Right cardiac atrium (tissue), 5 donors: ENCODE results near the gene UBASH3B. TPM values are rescaled to one million over a fixed set of nuclear protein-coding genes. Genes with fewer than 3 reads are reported as not detected.
"Not testable (repeated sequence)": the region's sequence is repeated elsewhere in the genome, so short reads cannot be mapped to it uniquely, and the experiment has no call there.

Experiments
- ATAC-seq, 2 donors: fragments of 200-7000 bp; cut with Tn5 transposase; one replicate each; pipeline versions ENCODE4 v1.8.0 to v1.9.1; 2020; ENCODE audit warnings: moderate library complexity in 2 of 2, mild to moderate bottlenecking in 1 of 2
- DNase-seq, 3 donors: peaks; one replicate each; pipeline ENCODE4 v3.0.0-alpha.2; 2020
- H3K27ac ChIP-seq: one replicate; pipeline ENCODE4 v1.5.1; 2013; ENCODE audit warnings: mild to moderate bottlenecking, low read length, control low read depth, moderate library complexity
- H3K27me3 ChIP-seq: one replicate; pipeline ENCODE4 v1.6.1; 2013; ENCODE audit not compliant: control insufficient read depth, insufficient read depth
- H3K4me1 ChIP-seq: one replicate; pipeline ENCODE4 v1.6.1; 2013; ENCODE audit warnings: low read length; ENCODE audit not compliant: control insufficient read depth, insufficient read depth
- H3K4me3 ChIP-seq: one replicate; pipeline ENCODE4 v1.5.1; 2013; ENCODE audit warnings: low read length, control low read depth
- H3K9me3 ChIP-seq: one replicate; pipeline ENCODE4 v1.6.1; 2013; ENCODE audit warnings: low read length; ENCODE audit not compliant: control insufficient read depth
- WGBS: extraction: QIAGEN DNeasy Blood & Tissue Kit; methylation state at CpG from one replicate; pipeline ENCODE4 v1.1.7; 2013; 5-methylcytosine and 5-hydroxymethylcytosine counted together
- intact Hi-C, 4 donors: fragments of 100-400 bp; cut with DNase I; formaldehyde crosslinking; loops; one replicate each; pipeline versions ENCODE4 v1.11.0 to v1.14.0; 2022 to 2023
- long read RNA-seq, 4 donors: library from polyadenylated mRNA; unstranded; transcript quantifications; one replicate each; pipeline ENCODE4 v2.0.0, GENCODE V29; 2020 to 2021
- polyA plus RNA-seq: library from polyadenylated mRNA; stranded (reverse); fragments of 200-250 nt; gene quantifications from one replicate; pipeline ENCODE4 v1.2.3, GENCODE V29; 2013
- total RNA-seq, 4 donors: library from RNA; stranded (reverse); fragmentation: NEBNext Ultra II Directional; extraction: Animal tissue kit (Norgen Biotek cat#: 25700); gene quantifications; one replicate each; pipeline ENCODE4 v1.2.1, GENCODE V29; 2021
- donor health status: healthy with polysubstance abuse.
- donor health status: DM: no; HTN: yes; CAD: no.
- donor health status: DM: no; HTN: no; CAD: no.
- donor health status: DM: no; HTN: yes; CAD: no; lungs with severe emphysema.
- donor health status: DM: yes; HTN: yes; CAD: no.

UBASH3B gene
- total RNA-seq = 1 to 10 TPM; 1.5 to 2.5 (median 1.6) TPM
- polyA plus RNA-seq = 0.34 TPM
- long read RNA-seq, donor 1, partial matches to known transcripts = 1 of 2 reads
- long read RNA-seq, donor 1, other reads (novel, unspliced or antisense) = 1 of 2 reads
- long read RNA-seq, donor 2, full-length matches to known transcripts = 1 of 1 reads
- long read RNA-seq, donor 2, partial matches to known transcripts = 0 of 1 reads
- long read RNA-seq, donor 2, other reads (novel, unspliced or antisense) = 0 of 1 reads
- long read RNA-seq, donor 3, full-length matches to known transcripts = 1 of 2 reads
- long read RNA-seq, donor 3, partial matches to known transcripts = 1 of 2 reads
- long read RNA-seq, donor 3, other reads (novel, unspliced or antisense) = 0 of 2 reads
- long read RNA-seq, donor 4 = 0 reads

- DNase-seq = peak; percentile 80 to 91 (median 87)
- Histone ChIP-seq H3K27ac (peak within 1 kb of the TSS; percentile 16), H3K9me3 (no peaks in the 10 kb centered on the region), H3K27me3 (no peaks in the 10 kb centered on the region), H3K4me1 (peaks cover 4% of the 10 kb centered on the region), H3K4me3 (peak within 1 kb of the TSS; percentile 31)
- 1% methylated on average over 39 of the region's 39 CpGs for WGBS
- intact Hi-C loops = no loop called here
- ATAC-seq = peak; percentile 93 to 94
These were observed at the start of gene UBASH3B for GRCh38 chr11:122655527-122656072. Gene UBASH3B, plus strand, starts transcription at chr11:122655722. Its CDS starts 328 bp downstream, at chr11:122656050.

- DNase-seq, H3K4me3 ChIP-seq, intact Hi-C loops, H3K4me1 ChIP-seq, H3K27me3 ChIP-seq, ATAC-seq, H3K9me3 ChIP-seq, H3K27ac ChIP-seq: not testable (repeated sequence)
- 72% methylated on average over 2 of the region's 2 CpGs for WGBS
These were observed 48.4 kb upstream of the UBASH3B start for GRCh38 chr11:122607162-122607561.

GRCh38 chr11:122612123-122612824 is 43.2 kb upstream of the UBASH3B start:
- Histone ChIP-seq H3K4me1 (peaks cover 2% of the 10 kb centered on the region), H3K4me3 (no peak overlapping the region), H3K27ac (no peak overlapping the region), H3K27me3 (no peaks in the 10 kb centered on the region), H3K9me3 (no peaks in the 10 kb centered on the region)
- DNase-seq (no peak), ATAC-seq (no peak)
- intact Hi-C loops = no loop called here
- WGBS = 97% methylated on average over 7 of the region's 7 CpGs

- DNase-seq = no peak
- WGBS = 44% methylated on average over 4 of the region's 4 CpGs
- Histone ChIP-seq H3K4me3 (no peak overlapping the region), H3K27me3 (no peaks in the 10 kb centered on the region), H3K4me1 (peaks cover 2% of the 10 kb centered on the region), H3K9me3 (no peaks in the 10 kb centered on the region), H3K27ac (no peak overlapping the region)
- no peak for ATAC-seq
- intact Hi-C loops = no loop called here
These were observed 38.8 kb upstream of the UBASH3B start for GRCh38 chr11:122616718-122617117.

GRCh38 chr11:122617297-122617696 is 38.2 kb upstream of the UBASH3B start:
- peaks cover 2% of the 10 kb centered on the region for H3K4me1 ChIP-seq
- intact Hi-C loops = no loop called here
- no peaks in the 10 kb centered on the region for H3K27me3 ChIP-seq
- no peaks in the 10 kb centered on the region for H3K9me3 ChIP-seq
- no peak overlapping the region for H3K27ac ChIP-seq
- no peak overlapping the region for H3K4me3 ChIP-seq
- 93% methylated on average over 5 of the region's 5 CpGs for WGBS
- DNase-seq (no peak), ATAC-seq (no peak)

- no peak for DNase-seq
- intact Hi-C loops = no loop called here
- no peak for ATAC-seq
- no peaks in the 10 kb centered on the region for H3K27me3 ChIP-seq
- no peak overlapping the region for H3K27ac ChIP-seq
- no peak overlapping the region for H3K4me3 ChIP-seq
- peaks cover 2% of the 10 kb centered on the region for H3K4me1 ChIP-seq
- no peaks in the 10 kb centered on the region for H3K9me3 ChIP-seq
- 87% methylated on average over 6 of the region's 6 CpGs for WGBS
These were observed 37.6 kb upstream of the UBASH3B start for GRCh38 chr11:122617926-122618325.

- Histone ChIP-seq H3K27me3 (no peaks in the 10 kb centered on the region), H3K9me3 (no peaks in the 10 kb centered on the region), H3K27ac (no peak overlapping the region), H3K4me3 (no peak overlapping the region), H3K4me1 (peaks cover 2% of the 10 kb centered on the region)
- intact Hi-C loops = no loop called here
- 96% methylated on average over 19 of the region's 19 CpGs for WGBS
- ATAC-seq (no peak), DNase-seq (no peak)
These were observed 36.6 kb upstream of the UBASH3B start for GRCh38 chr11:122618927-122619326.

GRCh38 chr11:122619757-122620156 is 35.8 kb upstream of the UBASH3B start:
- H3K4me1 ChIP-seq = peaks cover 2% of the 10 kb centered on the region
- H3K4me3 ChIP-seq = no peak overlapping the region
- 97% methylated on average over 3 of the region's 3 CpGs for WGBS
- H3K27ac ChIP-seq = no peak overlapping the region
- ATAC-seq (no peak), DNase-seq (no peak)
- H3K9me3 ChIP-seq = no peaks in the 10 kb centered on the region
- no peaks in the 10 kb centered on the region for H3K27me3 ChIP-seq
- intact Hi-C loops = no loop called here

- not testable (repeated sequence) for ATAC-seq, H3K4me1 ChIP-seq, H3K9me3 ChIP-seq, H3K27ac ChIP-seq, DNase-seq, H3K27me3 ChIP-seq, H3K4me3 ChIP-seq
- intact Hi-C loops = loop anchor here in 2 of 4 donors (5.0 kb wide), 1 partner anchor 227 kb away; no protein-coding TSS in a partner anchor
- 85% methylated on average over 7 of the region's 7 CpGs for WGBS
These were observed 30.0 kb upstream of the UBASH3B start for GRCh38 chr11:122625501-122625900.

- Histone ChIP-seq H3K4me1 (no peaks in the 10 kb centered on the region), H3K9me3 (no peaks in the 10 kb centered on the region), H3K27ac (no peak overlapping the region), H3K4me3 (no peak overlapping the region), H3K27me3 (no peaks in the 10 kb centered on the region)
- DNase-seq (no peak), ATAC-seq (no peak)
- intact Hi-C loops = loop anchor here in 2 of 4 donors (5.0 kb wide), 1 partner anchor 226 kb away; no protein-coding TSS in a partner anchor
- 45% methylated on average over 8 of the region's 8 CpGs for WGBS
These were observed 29.4 kb upstream of the UBASH3B start for GRCh38 chr11:122625976-122626665.
